Fibroblast of upper back skin (primary cell): Measurements from ENCODE around the gene TEX19.
"Not testable (repeated sequence)": the region's sequence is repeated elsewhere in the genome, so short reads cannot be mapped to it uniquely, and the experiment has no call there.

Experiments
- DNase-seq: peaks from one replicate; pipeline ENCODE4 v3.0.0-alpha.2; 2013

TEX19 gene

DNA sequence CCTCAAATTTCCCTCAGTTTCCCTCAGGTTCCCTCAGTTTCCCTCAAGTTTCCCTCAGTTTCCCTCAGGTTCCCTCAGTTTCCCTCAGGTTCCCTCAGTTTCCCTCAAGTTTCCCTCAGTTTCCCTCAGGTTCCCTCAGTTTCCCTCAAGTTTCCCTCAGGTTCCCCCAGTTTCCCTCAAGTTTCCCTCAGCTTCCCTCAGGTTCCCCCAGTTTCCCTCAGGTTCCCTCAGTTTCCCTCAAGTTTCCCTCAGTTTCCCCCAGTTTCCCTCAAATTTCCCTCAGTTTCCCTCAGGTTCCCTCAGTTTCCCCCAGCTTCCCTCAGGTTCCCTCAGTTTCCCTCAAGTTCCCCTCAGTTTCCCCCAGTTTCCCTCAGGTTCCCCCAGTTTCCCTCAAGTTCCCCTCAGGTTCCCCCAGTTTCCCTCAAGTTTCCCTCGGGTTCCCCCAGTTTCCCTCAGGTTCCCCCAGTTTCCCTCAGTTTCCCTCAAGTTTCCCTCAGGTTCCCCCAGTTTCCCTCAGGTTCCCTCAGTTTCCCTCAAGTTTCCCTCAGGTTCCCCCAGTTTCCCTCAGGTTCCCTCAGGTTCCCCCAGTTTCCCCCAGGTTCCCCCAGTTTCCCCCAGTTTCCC lies 516 bp downstream of the TEX19 start:
- not testable (repeated sequence) for DNase-seq

DNA sequence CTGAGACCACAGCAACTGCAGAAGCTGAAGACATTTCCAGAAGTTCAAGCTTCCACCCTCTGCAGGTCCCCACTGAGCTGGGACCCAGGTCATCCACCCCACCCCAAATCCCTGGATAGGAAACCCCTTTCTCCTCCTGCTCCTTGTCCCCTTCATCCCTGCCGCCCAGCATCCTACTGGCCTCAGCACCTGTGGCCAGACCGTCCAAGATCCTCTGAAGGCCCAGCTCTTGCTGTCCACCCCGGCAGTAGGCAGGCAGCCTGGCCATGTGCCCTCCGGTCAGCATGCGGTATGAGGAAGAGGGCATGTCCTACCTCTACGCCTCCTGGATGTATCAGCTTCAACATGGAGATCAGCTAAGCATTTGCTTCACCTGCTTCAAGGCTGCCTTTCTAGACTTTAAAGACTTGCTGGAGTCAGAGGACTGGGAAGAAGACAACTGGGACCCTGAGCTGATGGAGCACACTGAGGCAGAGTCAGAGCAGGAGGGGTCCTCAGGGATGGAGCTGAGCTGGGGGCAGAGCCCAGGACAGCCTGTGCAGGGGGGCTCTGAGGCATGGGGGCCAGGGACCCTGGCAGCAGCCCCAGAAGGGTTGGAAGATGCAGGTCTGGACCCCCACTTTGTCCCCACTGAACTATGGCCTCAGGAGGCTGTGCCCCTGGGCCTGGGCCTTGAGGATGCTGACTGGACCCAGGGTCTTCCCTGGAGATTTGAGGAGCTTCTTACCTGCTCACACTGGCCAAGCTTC lies 3.0 kb downstream of the TEX19 start:
- DNase-seq: no peak

DNA sequence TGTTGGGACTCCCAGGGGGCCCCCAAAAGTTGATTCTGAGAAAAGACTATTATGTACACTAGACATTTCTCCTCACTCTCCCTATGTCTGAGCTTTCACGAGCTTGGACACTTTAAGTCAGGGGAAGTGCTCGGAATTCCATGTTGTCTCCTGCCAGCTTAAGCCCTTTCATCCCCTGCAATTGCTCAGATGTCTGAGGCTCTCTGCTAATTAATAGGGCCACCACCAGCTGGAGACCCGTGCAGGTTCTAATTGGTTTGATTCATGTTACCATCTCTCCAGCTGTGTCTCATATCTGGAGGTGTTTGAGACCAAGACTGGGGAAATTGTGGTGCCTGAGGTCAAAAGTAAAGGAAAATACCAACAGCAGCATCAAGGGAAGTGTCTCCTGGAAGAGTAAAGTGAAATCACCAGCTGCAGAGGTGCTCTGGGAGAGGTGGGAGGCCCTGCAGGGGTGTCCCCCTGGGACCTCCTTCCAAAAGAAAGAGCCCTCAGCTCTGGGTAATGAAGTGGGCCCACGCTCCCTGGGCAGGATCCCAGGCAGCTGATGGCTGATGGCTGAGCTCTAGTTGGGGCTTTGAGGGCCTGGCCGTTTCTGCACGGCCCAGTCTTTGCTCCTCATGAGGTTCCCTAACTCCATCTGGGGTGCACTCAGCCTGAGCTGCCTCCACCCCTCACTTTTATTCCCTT lies 6.7 kb downstream of the TEX19 start:
- no peak for DNase-seq

DNA sequence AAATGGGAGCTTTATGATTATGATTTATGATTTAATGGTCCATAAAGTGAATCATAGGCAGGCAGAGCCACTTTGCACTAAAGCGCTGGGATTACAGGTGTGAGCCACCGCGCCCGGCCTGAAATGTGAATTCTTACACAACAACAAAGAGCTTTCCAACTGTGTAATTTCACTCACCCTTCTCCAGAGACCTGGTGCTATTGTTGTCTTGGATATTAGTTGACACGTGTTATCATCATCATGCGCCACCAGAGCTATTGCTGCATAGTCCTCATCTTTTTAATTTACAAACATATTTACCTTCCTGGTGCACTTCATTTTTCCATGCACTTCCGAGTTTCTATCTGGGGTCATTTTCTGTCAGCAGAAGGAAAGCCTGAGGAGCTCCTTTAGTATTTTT lies 7.7 kb downstream of the TEX19 start:
- DNase-seq: no peak

DNA sequence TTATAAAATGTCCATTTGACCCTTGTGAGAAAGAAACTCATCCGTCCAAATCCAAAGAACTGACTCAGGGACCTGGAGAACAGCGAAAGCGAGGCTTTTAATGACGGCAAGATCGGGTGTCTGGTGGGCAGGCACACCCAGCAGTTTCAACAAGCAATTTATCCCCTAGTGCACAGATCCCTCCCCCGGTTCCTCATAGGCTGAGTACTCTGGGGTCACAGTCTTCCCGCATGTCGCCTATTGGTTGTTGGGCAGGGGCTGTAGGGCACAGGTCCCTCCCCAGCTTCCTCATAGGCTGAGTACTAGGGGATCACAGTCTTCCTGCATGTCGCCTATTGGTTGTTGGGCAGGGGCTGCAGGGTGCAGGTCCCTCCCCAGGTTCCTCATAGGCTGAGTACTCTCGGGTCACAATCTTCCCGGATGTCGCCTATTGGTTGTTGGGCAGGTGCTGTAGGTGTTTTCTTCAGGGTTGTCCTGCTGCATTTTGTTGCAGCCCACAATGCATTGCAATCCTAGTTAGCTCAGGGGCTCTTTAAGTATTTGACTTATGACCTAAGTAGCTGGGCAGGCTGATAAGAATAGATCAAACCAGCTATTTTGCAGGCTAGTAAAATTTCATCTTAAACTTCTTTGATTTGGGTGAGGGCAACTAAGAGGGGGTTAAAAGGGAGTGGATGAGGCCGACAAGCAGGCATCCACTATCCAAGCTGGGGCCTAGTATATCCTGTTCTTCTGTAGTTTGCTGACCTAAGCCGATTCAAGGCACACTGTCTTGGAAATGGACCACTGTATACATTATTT lies 8.9 kb downstream of the TEX19 start:
- no peak for DNase-seq

DNA sequence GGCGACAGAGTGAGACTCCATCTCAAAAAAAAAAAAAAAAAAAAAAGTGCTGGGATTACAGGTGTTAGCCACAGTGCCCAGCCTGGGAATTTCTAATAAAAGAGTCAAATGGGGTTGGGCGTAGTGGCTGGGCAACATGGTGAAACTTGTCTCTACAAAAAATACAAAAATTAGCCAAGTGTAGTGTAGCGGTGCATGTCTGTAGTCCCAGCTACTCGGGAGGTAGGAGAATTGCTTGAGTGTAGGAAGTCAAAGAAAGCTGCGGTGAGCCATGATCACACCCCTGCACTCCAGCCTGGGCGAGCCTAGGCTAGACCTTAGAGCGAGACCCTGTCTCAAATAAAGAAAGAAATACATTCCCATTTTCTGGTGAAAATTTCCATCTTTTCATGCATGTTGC lies 10.2 kb downstream of the TEX19 start:
- DNase-seq: no peak

DNA sequence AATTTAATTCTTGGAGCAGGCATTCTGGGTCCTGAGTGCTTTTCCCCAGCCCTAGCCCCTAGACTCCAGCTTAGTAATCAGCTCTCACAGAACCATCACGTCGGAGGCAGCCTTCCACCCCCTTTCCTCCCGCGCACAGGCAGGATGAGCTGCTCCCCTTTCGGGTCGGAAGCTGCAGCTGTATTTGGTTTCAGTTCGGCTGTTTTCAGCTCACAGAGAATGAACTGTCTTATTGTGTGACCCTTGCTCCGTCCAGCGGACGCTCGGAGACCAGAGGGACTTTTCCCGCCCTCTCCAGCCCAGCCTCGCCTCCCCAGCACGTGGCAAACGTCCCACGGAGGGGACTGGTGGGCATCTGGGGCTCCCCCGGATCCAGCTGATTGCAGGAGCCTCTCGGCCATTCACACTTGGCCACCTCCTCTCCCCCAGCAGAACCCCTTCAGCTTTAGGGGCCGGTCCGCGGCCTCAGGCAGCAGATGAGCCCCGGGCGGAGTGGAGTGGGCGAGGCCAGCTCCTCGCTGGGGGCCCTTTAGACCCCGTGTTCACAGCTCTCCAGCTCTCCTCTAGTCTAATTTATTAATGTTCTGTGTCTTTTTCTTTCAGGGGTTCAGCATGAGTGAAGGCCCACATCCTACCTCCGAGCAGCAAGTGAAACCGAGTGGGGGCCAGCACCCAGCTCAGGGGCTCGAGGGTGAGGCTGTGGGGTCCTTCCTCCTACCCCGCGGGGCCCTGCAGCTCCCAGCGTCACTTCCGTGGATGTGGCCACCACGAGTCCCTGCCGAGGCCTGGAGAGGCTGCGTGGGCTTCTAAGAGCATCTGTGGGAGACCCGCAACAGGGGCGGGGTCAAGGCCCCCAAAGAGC lies 11.7 kb downstream of the TEX19 start:
- DNase-seq: no peak

DNA sequence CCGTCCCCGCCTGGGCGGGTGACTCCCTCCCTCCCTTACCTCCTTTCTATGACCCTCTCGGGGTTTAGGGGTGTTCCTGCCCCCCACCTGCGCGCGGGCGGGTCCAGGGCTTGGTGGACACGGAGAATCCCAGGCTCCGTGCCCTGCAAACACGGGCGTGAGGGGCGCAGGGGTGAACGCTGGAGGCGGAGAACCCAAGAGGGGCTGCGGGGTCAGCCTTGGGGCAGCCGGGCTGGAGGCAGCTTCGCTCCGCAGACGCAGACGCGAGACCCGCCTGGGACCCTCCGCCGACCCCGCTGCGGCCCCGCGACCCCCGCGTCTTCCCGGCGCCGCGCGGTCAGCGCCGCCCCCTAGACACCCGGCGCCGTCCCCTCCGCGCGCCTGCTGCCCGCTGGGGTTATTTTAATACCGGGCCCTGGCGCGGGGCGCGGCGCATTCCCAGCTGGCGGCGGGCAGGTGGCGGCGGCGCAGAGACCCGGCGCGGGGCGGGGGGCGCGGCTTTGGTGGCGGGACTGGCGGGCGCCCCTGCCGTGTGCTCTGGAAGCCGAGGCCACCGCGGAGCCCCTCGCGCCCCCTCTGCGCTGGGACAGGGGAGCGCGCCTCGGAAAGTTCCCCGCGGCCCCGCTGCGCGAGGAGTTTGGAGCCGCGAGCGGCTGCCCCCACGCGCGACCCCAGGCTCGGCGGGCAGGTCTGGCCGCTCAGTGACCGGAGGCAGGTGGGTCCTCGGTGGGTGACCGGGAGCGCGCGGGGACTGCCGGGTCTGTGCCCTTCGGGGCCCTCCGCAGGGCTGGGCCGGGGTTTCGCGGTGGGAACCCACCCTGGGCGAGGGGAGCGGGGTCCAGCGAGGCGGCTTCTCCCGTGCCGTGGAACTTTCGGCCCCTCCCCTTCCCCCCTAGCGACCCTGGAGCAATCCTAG lies 12.5 kb downstream of the TEX19 start, which contains the start of gene UTS2R:
Gene UTS2R, plus strand, starts transcription at position 433 of the 916 bp plus-strand sequence. CDS start 2,560 bp downstream, outside the sequence.
- DNase-seq: no peak

DNA sequence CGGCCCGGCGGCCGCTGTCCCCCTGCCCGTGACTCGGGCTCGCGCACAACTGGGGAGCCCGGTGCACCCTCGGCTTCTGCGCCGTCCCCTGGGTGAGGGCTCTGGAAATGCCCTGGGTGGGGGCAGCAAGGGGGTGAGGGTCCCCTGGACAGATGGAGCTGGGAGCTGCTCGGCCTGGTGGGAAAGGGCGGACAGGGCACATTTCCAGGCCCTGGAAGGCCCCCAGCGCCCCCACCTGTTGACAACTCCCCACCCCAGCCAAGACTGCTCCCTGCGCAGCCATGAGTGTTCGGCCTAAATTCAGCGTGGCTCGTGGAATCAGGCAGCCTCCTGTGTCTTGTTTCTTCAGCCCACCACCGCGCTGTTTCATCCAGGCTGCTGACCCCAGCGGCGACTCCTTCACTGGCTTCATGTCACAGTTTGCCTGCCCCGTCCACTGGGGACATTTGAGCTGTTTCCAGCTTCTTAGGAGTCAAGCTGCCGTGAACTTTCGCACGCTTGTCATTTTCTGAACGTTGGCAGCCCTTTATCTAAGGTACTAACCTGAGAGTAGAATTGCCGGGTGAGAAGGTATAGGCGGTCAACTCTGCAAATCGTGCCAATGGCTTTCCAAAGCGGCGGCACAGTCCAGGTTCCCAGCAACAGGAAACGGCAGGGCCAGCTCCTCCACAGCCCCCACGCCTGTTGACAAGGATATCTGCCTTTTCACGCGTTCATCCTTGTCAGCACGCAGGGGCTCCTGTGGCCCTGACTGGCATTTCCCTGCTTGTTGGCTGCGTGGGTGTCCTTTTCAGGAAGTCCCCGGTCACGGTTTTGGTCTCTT lies 13.4 kb downstream of the TEX19 start:
- DNase-seq: no peak

DNA sequence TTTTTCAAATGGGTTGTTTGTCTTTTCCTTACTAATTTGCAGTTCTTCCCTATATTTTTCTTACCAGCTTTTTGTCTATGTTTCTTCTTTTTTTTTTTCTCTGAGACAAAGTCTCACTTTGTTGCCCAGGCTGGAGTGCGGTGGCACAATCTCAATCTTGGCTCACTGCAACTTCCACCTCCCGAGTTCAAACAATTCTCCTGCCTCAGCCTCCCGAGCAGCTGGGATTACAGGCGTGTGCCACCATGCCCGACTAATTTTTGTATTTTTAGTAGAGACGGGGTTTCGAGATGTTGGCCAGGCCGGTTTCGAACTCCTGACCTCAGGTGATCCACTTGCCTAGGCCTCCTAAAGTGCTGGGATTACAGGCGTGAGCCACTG lies 14.0 kb downstream of the TEX19 start:
- DNase-seq: not testable (repeated sequence)

DNA sequence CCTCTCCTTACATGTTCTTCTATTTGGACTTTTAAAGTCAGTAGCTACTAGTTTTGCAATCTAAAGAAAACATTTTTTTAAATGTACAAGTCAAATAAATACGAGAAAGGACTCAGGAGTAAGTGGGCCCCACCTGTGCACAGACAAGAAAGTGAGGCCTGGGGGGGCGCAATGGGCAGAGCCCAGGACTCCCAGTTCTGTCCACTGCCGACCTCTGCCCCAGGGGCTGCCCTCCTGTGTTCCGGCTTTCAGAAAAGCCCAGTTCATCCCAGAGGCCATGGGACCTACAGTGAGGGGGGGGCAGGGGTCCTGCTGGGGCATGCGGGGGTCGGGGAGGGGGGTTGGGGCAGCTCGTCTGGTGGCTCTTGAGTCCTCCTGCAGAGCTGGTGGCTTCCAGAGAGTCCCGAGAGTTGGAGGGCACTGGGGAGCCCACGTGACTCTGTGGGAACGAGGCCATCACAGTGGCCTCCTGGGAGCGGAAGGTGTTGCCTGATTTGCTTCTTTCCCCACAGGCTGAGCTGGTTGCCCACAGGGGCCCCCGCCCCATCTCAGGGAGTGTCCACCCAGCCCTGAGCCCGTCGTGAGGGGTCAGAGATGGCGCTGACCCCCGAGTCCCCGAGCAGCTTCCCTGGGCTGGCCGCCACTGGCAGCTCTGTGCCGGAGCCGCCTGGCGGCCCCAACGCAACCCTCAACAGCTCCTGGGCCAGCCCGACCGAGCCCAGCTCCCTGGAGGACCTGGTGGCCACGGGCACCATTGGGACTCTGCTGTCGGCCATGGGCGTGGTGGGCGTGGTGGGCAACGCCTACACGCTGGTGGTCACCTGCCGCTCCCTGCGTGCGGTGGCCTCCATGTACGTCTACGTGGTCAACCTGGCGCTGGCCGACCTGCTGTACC lies 14.9 kb downstream of the TEX19 start:
- no peak for DNase-seq

DNA sequence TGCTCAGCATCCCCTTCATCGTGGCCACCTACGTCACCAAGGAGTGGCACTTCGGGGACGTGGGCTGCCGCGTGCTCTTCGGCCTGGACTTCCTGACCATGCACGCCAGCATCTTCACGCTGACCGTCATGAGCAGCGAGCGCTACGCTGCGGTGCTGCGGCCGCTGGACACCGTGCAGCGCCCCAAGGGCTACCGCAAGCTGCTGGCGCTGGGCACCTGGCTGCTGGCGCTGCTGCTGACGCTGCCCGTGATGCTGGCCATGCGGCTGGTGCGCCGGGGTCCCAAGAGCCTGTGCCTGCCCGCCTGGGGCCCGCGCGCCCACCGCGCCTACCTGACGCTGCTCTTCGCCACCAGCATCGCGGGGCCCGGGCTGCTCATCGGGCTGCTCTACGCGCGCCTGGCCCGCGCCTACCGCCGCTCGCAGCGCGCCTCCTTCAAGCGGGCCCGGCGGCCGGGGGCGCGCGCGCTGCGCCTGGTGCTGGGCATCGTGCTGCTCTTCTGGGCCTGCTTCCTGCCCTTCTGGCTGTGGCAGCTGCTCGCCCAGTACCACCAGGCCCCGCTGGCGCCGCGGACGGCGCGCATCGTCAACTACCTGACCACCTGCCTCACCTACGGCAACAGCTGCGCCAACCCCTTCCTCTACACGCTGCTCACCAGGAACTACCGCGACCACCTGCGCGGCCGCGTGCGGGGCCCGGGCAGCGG lies 15.7 kb downstream of the TEX19 start:
- DNase-seq: no peak

DNA sequence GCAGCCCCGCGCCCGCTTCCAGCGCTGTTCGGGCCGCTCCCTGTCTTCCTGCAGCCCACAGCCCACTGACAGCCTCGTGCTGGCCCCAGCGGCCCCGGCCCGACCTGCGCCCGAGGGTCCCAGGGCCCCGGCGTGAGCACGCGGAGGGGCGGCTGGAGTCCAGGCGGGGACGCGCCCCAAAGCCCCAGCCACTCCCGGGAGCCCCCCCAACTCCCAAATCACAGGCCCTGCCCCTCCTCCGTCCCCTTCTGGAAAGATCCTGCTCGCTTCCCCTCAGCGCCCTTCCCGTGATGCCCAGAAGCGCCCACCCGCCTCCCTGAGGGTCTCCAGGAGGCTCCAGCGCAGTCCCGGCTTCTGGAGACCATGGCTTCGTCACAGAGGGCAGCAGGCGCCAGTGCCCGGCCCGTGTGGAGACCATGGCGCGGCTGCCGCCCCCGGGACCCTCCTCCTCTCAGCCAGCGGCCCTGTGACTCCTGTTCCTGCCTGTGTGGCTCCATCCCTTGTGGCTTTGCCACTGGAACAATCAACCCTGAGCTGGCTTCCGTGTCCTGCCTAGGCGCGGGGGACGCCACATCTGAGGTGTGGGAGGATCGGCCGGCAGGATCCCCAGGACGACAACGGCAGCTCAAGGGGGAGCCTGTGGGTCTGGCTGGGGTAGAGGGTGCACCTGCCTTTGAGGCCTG lies 16.5 kb downstream of the TEX19 start:
- DNase-seq: no peak

DNA sequence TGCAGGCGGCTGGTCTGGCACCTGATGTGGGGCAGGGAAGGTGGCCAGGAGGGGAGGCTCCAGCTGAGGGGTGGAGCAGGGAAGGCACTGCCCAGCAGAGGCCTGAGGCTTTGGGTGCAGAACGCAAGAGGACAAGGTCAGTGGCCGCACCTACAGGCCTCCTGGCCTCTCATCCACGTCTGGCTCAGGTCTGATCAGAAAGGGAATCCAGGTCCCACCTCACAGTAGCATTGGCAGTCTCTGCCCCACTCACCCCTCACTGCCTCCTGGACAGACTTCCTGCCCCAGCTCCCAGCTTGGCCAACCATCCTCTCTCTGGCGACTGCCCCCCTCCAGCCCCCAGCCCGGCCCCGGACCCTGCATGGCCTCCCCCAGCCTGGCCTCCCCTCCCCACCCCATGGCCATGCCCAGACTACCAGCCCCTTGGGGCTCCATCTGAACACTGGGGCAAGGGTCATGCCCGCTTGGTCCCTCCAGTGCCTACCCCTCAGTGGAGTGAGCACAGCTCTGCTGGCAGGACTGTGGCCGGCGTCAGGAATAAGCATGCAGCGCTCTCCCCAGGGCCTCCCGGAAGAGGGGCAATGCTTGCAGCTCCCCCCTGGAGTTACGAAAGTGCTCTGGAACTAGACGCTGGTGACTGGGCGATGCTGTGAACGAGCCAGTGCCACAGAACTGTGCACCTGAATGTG lies 17.1 kb downstream of the TEX19 start:
- no peak for DNase-seq

DNA sequence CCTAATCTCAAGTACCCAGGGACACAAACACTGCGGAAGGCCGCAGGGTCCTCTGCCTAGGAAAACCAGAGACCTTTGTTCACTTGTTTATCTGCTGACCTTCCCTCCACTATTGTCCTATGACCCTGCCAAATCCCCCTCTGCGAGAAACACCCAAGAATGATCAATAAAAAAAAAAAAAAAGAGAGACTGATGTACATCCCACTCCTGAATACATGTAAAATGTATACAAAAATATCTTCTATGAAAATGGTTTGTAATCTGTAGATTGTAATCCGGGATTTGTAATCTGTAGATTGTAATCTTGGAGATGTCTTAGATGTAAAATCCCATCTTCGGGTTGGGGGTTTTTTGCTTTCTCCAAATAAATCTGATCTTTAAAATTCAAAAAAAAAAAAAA lies 18.2 kb downstream of the TEX19 start:
- DNase-seq: not testable (repeated sequence)

DNA sequence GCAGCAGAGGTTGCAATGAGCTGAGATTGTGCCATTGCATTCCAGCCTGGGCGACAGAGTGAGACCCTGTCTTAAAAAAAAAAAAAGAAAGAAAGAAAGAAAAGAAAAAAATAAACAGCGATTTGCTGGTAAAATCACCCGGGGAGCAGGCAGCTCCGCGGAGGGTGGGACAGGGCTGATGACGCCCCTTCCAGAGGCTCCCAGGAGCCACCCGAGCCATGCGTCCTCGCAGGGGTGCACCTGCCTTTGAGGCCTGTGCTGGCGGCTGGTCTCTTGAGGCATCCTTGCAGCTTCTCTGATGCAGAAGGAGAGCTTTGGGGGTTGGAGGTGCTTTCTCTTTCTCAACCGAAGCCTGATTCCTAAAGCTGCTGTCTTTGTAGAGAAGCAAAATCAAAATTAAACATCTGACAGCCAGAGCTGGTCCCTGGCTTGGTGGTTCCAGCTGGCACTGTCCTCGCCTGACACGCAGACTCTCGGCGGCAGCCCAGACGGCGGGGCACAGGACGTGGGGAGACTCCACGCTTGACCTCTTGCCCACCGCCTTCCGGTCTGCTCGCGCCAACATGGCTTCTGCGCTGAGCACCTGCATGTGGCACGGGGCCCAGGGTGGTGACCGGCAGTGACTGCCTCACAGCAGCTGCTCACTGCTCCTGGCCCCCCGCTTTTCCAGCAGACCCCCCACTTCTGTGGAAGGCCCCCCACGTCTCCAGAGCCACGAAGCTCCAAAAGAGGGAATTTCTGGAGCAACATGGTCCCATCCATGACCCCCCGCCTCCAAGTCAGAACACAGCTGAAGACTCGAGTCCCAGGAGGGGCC lies 19.1 kb downstream of the TEX19 start:
- DNase-seq: no peak

DNA sequence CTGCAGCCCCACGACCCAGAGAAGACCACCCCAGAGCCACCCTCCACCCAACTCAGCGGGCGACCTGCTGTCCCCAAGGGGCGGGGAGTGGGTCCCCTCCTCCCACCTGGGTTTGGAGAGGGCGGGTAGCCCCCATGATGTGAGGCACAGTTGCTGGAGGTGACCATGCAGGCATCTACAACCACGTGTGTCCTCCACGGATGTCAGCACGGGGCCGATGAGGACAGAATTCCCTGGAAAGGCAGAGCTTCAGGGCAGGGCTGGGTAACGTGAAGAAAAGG lies 19.6 kb downstream of the TEX19 start:
- DNase-seq: no peak
